AG04449 (cell line): Measurements from ENCODE around the gene FBXO46.
A peak's percentile ranks its signal among the peaks of the same experiment; 100 is the strongest.

Experiments used
- CTCF ChIA-PET: fragments of 350-600 bp; formaldehyde crosslinking; extraction: SDS; loops from one replicate; lab custom pipeline; 2021; ENCODE audit warnings: antibody characterized with exemption; lab: Yijun Ruan, JAX
- POLR2A ChIA-PET: fragments of 400-600, 350-600 bp; formaldehyde crosslinking; extraction: SDS; loops from one replicate; lab custom pipeline; 2020; ENCODE audit warnings: antibody characterized with exemption, inconsistent platforms; lab: Yijun Ruan, JAX
- DNase-seq: peaks from one replicate; pipeline ENCODE4 v3.0.0-alpha.2; 2010; ENCODE audit warnings: low read depth, low spot score
- H3K4me3 ChIP-seq: 2 replicates; pipeline ENCODE4 v1.5.1; 2011; ENCODE audit warnings: low read depth, mild to moderate bottlenecking, control low read depth, low read length
- TF ChIP-seq, protein P1 (sequence below): IDR thresholded peaks from one replicate; pipeline ENCODE4 v1.5.1; 2011; ENCODE audit warnings: mild to moderate bottlenecking, moderate library complexity, low read length, control low read depth, inconsistent platforms; ENCODE audit not compliant: insufficient read depth; ENCODE audit errors: missing control alignments

FBXO46 gene

DNA sequence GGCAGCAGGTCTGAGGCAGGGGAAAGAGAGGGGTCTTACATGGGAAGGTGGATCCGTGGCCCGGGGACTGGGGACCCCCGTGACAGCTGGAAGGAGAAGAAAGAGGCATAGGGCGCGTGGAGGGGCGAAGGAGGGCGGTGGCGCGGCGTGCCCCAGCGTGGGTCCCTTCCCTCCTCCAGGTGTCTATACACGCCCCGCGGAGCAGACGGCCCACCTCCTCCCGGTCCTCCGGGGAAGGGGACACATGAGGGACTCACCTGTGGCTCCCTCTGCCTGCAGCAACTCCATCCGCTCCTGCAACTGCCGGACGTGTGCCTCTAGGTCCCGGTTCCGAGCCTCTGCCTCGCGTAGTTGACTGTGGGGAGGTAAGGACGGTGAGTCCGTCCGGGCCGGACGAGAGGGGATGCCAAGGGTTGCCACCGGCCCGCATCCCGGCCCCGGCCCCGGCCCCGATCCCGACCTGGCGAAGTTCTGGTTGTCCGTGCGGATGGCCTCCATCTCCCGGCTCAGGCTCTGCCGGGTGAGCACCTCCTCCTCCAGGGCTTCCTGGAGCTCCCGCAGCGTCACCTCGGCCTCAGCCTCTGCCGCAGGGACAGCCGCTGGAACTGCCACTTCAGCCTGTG is 40.7 kb upstream of the FBXO46 start:
- TF ChIP-seq, protein P1, sequence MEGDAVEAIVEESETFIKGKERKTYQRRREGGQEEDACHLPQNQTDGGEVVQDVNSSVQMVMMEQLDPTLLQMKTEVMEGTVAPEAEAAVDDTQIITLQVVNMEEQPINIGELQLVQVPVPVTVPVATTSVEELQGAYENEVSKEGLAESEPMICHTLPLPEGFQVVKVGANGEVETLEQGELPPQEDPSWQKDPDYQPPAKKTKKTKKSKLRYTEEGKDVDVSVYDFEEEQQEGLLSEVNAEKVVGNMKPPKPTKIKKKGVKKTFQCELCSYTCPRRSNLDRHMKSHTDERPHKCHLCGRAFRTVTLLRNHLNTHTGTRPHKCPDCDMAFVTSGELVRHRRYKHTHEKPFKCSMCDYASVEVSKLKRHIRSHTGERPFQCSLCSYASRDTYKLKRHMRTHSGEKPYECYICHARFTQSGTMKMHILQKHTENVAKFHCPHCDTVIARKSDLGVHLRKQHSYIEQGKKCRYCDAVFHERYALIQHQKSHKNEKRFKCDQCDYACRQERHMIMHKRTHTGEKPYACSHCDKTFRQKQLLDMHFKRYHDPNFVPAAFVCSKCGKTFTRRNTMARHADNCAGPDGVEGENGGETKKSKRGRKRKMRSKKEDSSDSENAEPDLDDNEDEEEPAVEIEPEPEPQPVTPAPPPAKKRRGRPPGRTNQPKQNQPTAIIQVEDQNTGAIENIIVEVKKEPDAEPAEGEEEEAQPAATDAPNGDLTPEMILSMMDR: no peak
- no peak for DNase-seq
- CTCF ChIA-PET: interaction anchor here (1.0 to 9.9 kb wide), 7 partner anchors 11 to 46 kb away, joined by 3 to 170 read pairs (median 36); partner anchors contain the start of genes DMPK and DMWD
- H3K4me3 ChIP-seq: no peak overlapping the region
- POLR2A ChIA-PET: interaction anchor here (0.9 to 6.2 kb wide), 5 partner anchors 10 to 68 kb away, joined by 3 to 65 read pairs (median 31); partner anchors contain the start of gene DMPK

DNA sequence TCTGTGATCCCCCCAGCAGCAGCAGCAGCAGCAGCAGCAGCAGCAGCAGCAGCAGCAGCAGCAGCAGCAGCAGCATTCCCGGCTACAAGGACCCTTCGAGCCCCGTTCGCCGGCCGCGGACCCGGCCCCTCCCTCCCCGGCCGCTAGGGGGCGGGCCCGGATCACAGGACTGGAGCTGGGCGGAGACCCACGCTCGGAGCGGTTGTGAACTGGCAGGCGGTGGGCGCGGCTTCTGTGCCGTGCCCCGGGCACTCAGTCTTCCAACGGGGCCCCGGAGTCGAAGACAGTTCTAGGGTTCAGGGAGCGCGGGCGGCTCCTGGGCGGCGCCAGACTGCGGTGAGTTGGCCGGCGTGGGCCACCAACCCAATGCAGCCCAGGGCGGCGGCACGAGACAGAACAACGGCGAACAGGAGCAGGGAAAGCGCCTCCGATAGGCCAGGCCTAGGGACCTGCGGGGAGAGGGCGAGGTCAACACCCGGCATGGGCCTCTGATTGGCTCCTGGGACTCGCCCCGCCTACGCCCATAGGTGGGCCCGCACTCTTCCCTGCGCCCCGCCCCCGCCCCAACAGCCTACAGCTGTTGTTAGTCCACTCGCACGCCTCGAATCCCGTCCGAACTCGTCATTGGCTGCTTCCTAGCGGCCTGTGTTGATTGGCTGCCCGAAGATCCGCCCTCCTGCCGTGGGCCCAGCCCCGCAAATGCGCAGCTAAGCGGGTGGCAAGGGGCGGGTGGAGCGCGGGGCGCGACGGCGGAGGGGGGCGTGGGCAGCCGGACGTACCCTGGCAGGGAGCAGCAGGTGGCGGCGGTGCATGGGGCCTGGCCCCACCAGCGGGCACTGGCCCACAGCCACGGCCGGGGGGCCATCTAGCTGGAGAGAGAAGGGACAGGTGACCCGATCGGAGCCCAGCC is 39.8 kb upstream of the FBXO46 start:
- peak overlapping the region; percentile 58 for H3K4me3 ChIP-seq
- ChIA-PET POLR2A (interaction anchor here (0.6 to 6.2 kb wide), 14 partner anchors 9 to 415 kb away, joined by 3 to 65 read pairs (median 5); partner anchors contain the start of genes DMPK, FBXO46, QPCTL and SNRPD2), CTCF (interaction anchor here (0.8 to 9.9 kb wide), 18 partner anchors 8 to 112 kb away, joined by 3 to 170 read pairs (median 11); partner anchors contain the start of genes DMPK, DMWD, FBXO46 and QPCTL)
- DNase-seq: peak; percentile 86
- TF ChIP-seq, protein P1: peak; percentile 93

DNA sequence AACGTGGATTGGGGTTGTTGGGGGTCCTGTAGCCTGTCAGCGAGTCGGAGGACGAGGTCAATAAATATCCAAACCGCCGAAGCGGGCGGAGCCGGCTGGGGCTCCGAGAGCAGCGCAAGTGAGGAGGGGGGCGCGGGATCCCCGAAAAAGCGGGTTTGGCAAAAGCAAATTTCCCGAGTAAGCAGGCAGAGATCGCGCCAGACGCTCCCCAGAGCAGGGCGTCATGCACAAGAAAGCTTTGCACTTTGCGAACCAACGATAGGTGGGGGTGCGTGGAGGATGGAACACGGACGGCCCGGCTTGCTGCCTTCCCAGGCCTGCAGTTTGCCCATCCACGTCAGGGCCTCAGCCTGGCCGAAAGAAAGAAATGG is 39.1 kb upstream of the FBXO46 start:
- DNase-seq: no peak
- TF ChIP-seq, protein P1: no peak
- ChIA-PET POLR2A (interaction anchor here (0.6 to 6.2 kb wide), 9 partner anchors 12 to 77 kb away, joined by 3 to 65 read pairs (median 15); partner anchors contain the start of genes DMPK, DMWD, FBXO46 and QPCTL), CTCF (interaction anchor here (0.8 to 9.9 kb wide), 23 partner anchors 9 to 113 kb away, joined by 3 to 170 read pairs (median 6); partner anchors contain the start of genes DMPK, DMWD, FBXO46 and QPCTL)
- H3K4me3 ChIP-seq: peak overlapping the region; percentile 58

DNA sequence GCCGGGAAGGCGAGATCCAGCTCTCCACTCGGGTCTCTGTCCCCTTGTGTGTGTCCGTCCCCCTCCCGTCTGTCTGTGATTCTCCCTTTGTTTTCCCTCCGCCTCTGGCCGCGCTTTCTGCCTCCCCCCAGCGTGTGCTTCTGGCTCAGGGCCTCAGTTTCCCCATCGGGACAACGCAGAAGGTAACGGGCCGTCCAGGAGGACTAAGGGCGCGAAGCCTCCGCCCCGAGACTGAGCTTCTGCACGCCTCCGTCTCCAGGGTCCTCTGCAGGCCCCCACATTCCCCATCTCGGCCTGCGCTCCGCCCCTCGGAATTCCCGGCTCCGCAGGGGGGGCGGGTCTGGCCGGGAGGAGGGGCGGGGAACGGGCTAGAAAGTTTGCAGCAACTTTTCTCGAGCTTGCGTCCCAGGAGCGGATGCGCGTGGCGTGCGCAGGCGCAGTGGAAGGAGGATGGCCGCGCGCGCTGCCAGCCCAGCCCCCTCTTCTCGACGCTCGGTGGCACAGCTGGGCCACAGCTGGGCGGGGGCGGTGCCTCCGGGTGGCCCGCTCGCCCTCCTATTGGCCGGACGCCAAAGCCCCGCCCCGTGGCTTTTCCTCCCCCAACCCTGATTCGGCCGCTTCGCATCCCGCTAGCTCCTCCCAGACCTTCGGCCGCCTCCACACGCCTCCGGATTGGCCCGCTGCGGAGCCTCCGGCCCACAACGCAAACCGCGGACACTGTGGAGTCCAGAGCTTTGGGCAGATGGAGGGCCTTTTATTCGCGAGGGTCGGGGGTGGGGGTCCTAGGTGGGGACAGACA is 38.5 kb upstream of the FBXO46 start, which contains the start of gene SIX5:
Gene SIX5 (minus strand): TSS at position 269 of the 799 bp plus-strand sequence. CDS start 408 bp downstream, outside the sequence.
- H3K4me3 ChIP-seq: peak within 1 kb of the TSS; percentile 77
- ChIA-PET CTCF (interaction anchor here (0.6 to 9.9 kb wide), 27 partner anchors 9 to 256 kb away, joined by 3 to 170 read pairs (median 6); partner anchors contain the start of genes DMPK, DMWD, FBXO46 and QPCTL), POLR2A (interaction anchor here (0.6 to 6.2 kb wide), 13 partner anchors 13 to 76 kb away, joined by 3 to 65 read pairs (median 6); partner anchors contain the start of genes DMPK, DMWD, FBXO46 and QPCTL)
- peak; percentile 73 for DNase-seq
- TF ChIP-seq, protein P1: no peak

DNA sequence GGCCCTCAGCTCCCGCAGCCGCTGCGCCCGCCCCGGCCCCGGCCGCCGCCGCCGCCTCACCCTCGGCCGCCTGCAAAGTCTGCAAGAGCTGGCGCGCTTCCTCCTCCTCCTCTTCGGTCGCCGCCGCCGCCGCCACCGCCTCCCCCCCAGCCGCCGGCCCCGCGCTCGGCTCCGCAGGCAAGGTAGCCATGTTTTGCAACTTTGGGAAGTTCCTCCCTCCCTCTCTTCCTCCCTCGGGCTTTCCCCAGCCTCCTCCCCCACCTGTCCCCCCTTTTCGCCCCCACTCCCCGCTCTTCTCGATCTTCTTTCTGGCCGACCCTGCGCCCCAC is 37.9 kb upstream of the FBXO46 start:
- TF ChIP-seq, protein P1: no peak
- ChIA-PET CTCF (interaction anchor here (0.7 to 9.9 kb wide), 16 partner anchors 10 to 78 kb away, joined by 3 to 170 read pairs (median 4); partner anchors contain the start of genes DMPK and QPCTL), POLR2A (interaction anchor here (0.8 to 6.2 kb wide), 9 partner anchors 13 to 76 kb away, joined by 4 to 65 read pairs (median 15); partner anchors contain the start of genes DMPK, DMWD, FBXO46 and QPCTL)
- DNase-seq: no peak
- H3K4me3 ChIP-seq: peak overlapping the region; percentile 77
